HFFc6 (cell line): ENCODE results near the gene PHACTR3. TPM values are rescaled to one million over a fixed set of nuclear protein-coding genes. Genes with fewer than 3 reads are reported as not detected.

Source experiments
- DNase-seq: peaks from one replicate; pipeline ENCODE4 v3.0.0-alpha.2; 2018
- H3K27ac Mint-ChIP-seq: 2 replicates; pipeline ENCODE4 v1.8.0; 2020; ENCODE audit warnings: mild to moderate bottlenecking, mixed read lengths
- H3K27me3 Mint-ChIP-seq: 2 replicates; pipeline ENCODE4 v1.8.0; 2021; ENCODE audit warnings: mild to moderate bottlenecking, moderate library complexity, mixed read lengths; ENCODE audit not compliant: insufficient read depth
- H3K36me3 Mint-ChIP-seq: 2 replicates; pipeline ENCODE4 v1.8.0; 2021; ENCODE audit warnings: low read depth, mixed read lengths
- H3K4me1 Mint-ChIP-seq: 2 replicates; pipeline ENCODE4 v1.8.0; 2020; ENCODE audit warnings: low read depth, mixed read lengths
- H3K4me3 Mint-ChIP-seq: 2 replicates; pipeline ENCODE4 v1.8.0; 2020; ENCODE audit warnings: mild to moderate bottlenecking, moderate library complexity, mixed read lengths
- H3K9me3 Mint-ChIP-seq: 2 replicates; pipeline ENCODE4 v1.8.0; 2020; ENCODE audit warnings: mild to moderate bottlenecking, mixed read lengths
- CTCF ChIP-seq: fragments of 200-600 bp; sonication (generic); IDR thresholded peaks from 2 replicates; pipeline ENCODE4 v1.5.0; 2021; ENCODE audit warnings: antibody characterized with exemption, mild to moderate bottlenecking
- total RNA-seq, 6 experiments: library from RNA; stranded (reverse); fragmentation: NEBNext Ultra II Directional; extraction: Animal tissue kit (Norgen Biotek cat#: 25700); gene quantifications; 2 replicates in 1 of 6; 3 replicates in 5 of 6; pipeline ENCODE4 v1.2.3, GENCODE V29; 2021

PHACTR3 gene
- total RNA-seq, 6 experiments from 2014 or later, result not detected

- peaks cover 1% of the 10 kb centered on the region; the same call in 1 of the 2 replicates for H3K27me3 Mint-ChIP-seq
- no peak for TF ChIP-seq CTCF
- no peaks in the 10 kb centered on the region for H3K4me1 Mint-ChIP-seq
- no peak for DNase-seq
- H3K36me3 Mint-ChIP-seq, result no peaks in the 10 kb centered on the region
- no peak overlapping the region for H3K27ac Mint-ChIP-seq
- no peak overlapping the region for H3K4me3 Mint-ChIP-seq
- H3K9me3 Mint-ChIP-seq, result peaks cover 66% of the 10 kb centered on the region
Measured at GRCh38 chr20:59646487-59646886, 42.1 kb downstream of the PHACTR3 start.

- H3K4me3 Mint-ChIP-seq, result no peak overlapping the region
- no peaks in the 10 kb centered on the region for H3K4me1 Mint-ChIP-seq
- TF ChIP-seq CTCF, result no peak
- no peak overlapping the region for H3K27ac Mint-ChIP-seq
- peaks cover 1% of the 10 kb centered on the region; the same call in 1 of the 2 replicates for H3K27me3 Mint-ChIP-seq
- H3K9me3 Mint-ChIP-seq, result peaks cover 74% of the 10 kb centered on the region
- no peak for DNase-seq
- no peaks in the 10 kb centered on the region for H3K36me3 Mint-ChIP-seq
Measured at GRCh38 chr20:59647271-59647670, 42.9 kb downstream of the PHACTR3 start.

GRCh38 chr20:59648466-59649070, 44.2 kb downstream of the PHACTR3 start:
- TF ChIP-seq CTCF, result no peak
- Mint-ChIP-seq H3K4me1 (no peaks in the 10 kb centered on the region), H3K27ac (no peak overlapping the region), H3K27me3 (peaks cover 1% of the 10 kb centered on the region; the same call in 1 of the 2 replicates), H3K4me3 (no peak overlapping the region), H3K9me3 (peaks cover 68% of the 10 kb centered on the region), H3K36me3 (no peaks in the 10 kb centered on the region)
- DNase-seq, result no peak

GRCh38 chr20:59650418-59650817, 46.1 kb downstream of the PHACTR3 start:
- no peak overlapping the region for H3K27ac Mint-ChIP-seq
- H3K4me1 Mint-ChIP-seq, result no peaks in the 10 kb centered on the region
- H3K36me3 Mint-ChIP-seq, result no peaks in the 10 kb centered on the region
- peaks cover 66% of the 10 kb centered on the region for H3K9me3 Mint-ChIP-seq
- TF ChIP-seq CTCF, result no peak
- no peak overlapping the region for H3K4me3 Mint-ChIP-seq
- no peak for DNase-seq
- peaks cover 1% of the 10 kb centered on the region; the same call in 1 of the 2 replicates for H3K27me3 Mint-ChIP-seq

GRCh38 chr20:59652381-59652780, 48.0 kb downstream of the PHACTR3 start:
- no peak for DNase-seq
- Mint-ChIP-seq H3K27me3 (peaks cover 1% of the 10 kb centered on the region; the same call in 1 of the 2 replicates), H3K36me3 (peaks cover under 1% of the 10 kb centered on the region; the same call in 1 of the 2 replicates), H3K4me1 (no peaks in the 10 kb centered on the region), H3K27ac (no peak overlapping the region), H3K4me3 (no peak overlapping the region), H3K9me3 (peaks cover 59% of the 10 kb centered on the region)
- no peak for TF ChIP-seq CTCF
